ENCODE data around the gene COL4A3.

COL4A3 gene

GRCh38 chr2:227163998-227164762, at the start of gene COL4A3, which contains the start of gene COL4A4:
COL4A3 (plus strand) TSS chr2:227164624; CDS start chr2:227164727, 103 bp downstream.
COL4A4 (minus strand) TSS chr2:227164205; CDS start chr2:227147483, 16,722 bp downstream.
- DNase-seq (ENCODE audit: low read depth, low spot score) = no peak

DNA sequence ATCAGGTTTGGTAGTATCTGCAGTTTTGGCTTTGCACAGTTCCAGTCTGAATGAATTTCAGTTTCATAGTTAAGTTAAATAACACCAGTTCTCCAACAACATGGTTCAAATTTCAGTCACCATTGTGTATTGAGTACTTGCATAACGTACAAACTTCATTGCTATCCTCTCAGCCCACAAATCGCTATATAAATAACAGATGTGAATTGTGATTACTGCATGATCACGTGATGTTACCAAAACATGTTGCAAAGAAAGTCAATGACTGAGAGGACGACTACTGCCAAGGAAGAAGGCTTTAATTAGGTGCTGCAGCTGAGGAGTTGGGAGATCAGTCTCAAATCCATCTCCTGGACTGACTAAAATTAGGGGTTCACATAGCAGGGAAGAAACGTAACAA, 48.7 kb upstream of the COL4A3 start:
- no peak for DNase-seq (ENCODE audit: low read depth, low spot score)

GRCh38 chr2:227117027-227117426, 47.4 kb upstream of the COL4A3 start:
- DNase-seq (ENCODE audit: low read depth, low spot score) = no peak

GRCh38 chr2:227117852-227118251, 46.6 kb upstream of the COL4A3 start:
- no peak for DNase-seq (ENCODE audit: low read depth, low spot score)

DNA sequence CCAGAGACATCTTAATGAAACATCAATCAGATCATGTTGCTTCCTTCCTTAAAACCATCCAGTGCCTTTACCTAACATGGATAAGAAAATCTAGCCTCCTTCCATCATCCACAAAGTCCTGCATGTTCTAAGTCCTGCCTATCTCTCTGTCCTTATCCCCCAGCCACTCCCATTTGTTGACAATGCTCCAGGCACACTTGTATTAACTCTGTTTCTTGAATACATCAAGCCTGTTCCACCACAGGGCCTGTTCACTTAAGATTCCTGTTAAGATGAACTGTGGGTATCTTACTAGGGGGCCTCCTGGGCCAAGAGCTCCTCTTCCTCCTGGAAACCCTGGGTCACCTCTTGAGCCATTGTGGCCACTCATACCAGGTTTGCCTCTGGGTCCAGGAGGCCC, 46.1 kb upstream of the COL4A3 start:
- DNase-seq (ENCODE audit: low read depth, low spot score) = no peak

DNA sequence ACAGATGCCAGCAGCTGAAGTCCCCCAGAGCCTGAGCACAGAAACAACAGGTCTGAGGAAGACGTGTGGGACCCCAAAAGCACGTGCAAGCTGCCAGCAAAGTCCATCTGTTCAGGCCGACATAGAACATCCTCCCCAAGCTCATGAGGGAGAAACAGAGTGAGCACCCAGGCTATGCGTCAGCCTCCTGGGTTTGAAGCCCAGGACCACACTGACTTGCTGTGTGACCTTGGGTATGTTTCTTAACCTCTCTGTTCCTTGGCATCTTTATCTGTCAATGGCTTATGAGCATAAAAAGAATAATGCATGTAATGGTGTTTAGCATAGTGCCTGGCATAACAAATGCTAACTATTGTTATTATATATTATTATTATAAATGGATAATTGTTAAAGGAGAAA, 40.7 kb upstream of the COL4A3 start:
- no peak for DNase-seq (ENCODE audit: low read depth, low spot score)

DNA sequence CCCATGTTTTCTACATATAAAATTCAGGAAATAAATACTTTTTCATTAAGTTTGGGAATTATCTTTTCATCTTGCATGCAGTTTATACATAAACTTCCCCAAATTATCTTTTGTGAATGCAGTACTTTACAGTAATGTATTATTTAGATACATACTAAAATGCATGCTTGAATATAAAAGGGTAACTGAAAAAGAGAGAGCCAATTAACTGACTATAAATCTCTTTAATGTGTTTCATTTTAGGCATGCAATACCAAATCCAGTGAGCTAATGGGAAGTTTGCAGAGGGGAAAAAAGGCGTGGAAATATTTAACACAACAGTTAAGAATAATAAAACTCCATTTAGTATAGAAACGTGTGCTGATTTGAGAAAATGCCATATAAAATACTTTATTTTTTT, 39.6 kb upstream of the COL4A3 start:
- no peak for DNase-seq (ENCODE audit: low read depth, low spot score)

DNA sequence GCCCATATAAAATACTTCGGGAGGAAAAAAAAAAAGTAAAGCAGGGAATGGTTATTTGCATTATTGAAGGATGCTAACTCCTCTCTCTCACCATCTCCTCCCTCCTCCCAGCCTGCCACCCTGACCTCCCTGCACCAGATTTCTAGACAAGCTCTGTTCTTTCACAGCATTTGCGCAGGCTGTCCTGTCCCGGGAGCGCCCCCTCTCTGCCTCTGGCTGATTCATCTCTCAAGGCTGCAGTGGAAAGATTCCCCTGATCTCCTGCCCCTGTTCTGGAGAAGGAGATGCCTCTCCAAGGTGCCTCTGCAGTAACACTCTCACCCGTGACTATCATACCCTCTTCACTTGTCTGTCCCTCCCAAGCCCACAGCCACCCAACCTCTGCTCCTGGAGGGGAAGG, 38.9 kb upstream of the COL4A3 start:
- no peak for DNase-seq (ENCODE audit: low read depth, low spot score)

- no peak for DNase-seq (ENCODE audit: low read depth, low spot score)
Observed at GRCh38 chr2:227127201-227127600, 37.2 kb upstream of the COL4A3 start.

GRCh38 chr2:227130636-227131035, 33.8 kb upstream of the COL4A3 start:
- DNase-seq (ENCODE audit: low read depth, low spot score) = no peak

DNA sequence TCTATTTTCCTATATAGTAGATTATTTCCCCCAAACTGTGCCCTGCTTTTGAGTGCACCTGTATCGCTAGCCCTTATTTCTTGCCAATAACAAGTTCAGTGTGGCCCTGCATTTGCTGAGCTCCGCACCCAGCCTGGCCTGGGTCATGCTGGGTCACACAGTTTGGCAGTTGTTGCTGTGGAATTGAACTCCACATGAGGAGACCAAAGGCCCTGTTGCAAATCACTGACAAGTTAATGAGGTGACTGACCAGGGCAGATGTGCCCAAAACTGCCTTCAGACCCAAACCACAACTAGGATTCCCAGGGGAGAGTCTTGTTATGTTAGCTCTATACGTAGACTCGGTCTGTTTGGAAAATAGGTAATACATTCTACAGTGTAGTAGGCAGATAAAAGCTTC, 31.4 kb upstream of the COL4A3 start:
- no peak for DNase-seq (ENCODE audit: low read depth, low spot score)

- DNase-seq (ENCODE audit: low read depth, low spot score) = no peak
Observed at GRCh38 chr2:227134591-227134990, 29.8 kb upstream of the COL4A3 start.

DNA sequence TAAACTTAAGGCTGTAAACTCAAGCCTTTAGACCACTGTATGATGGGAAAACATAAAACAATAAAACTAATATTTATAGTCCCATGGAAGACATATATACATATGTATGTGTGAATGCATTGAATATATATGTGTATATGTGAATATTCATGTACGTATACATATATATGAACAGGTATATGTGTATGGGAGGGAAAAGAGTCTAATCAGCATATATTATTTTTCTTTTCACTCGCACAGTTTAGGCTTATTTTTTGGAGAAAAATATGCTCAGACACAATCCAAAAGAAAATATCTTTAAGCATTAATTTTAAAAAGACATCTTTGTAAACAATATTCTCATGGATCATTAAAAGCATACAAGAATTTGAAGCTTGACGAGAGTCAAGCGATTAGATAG, 23.1 kb upstream of the COL4A3 start:
- no peak for DNase-seq (ENCODE audit: low read depth, low spot score)

GRCh38 chr2:227143895-227144294, 20.5 kb upstream of the COL4A3 start:
- DNase-seq (ENCODE audit: low read depth, low spot score) = no peak

GRCh38 chr2:227146456-227146855, 18.0 kb upstream of the COL4A3 start:
- DNase-seq (ENCODE audit: low read depth, low spot score) = no peak

DNA sequence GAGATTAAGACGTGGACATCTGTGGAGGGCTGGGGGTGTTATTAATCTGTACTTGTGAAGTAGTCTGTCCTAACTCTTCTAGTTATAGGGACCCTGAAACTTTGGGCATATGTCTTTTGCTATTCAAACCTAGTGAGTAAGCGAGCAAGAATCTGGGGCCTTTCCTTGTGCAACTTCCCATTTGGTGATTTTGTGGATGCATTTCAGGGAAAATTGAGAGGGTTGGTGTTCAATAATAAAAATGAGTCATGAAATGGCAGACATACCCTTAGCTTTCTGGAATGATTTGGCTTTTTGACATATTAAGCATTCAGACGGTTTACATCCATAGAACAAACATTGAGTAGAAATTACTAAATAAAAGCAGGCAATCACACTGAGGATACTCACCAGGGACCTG, 17.4 kb upstream of the COL4A3 start:
- DNase-seq (ENCODE audit: low read depth, low spot score) = no peak

- no peak for DNase-seq (ENCODE audit: low read depth, low spot score)
Observed at GRCh38 chr2:227148106-227148505, 16.3 kb upstream of the COL4A3 start.

- DNase-seq (ENCODE audit: low read depth, low spot score) = no peak
Observed at GRCh38 chr2:227150222-227150936, 14.0 kb upstream of the COL4A3 start.

GRCh38 chr2:227152093-227152766, 12.2 kb upstream of the COL4A3 start:
- no peak for DNase-seq (ENCODE audit: low read depth, low spot score)

GRCh38 chr2:227153307-227153706, 11.1 kb upstream of the COL4A3 start:
- no peak for DNase-seq (ENCODE audit: low read depth, low spot score)

- DNase-seq (ENCODE audit: low read depth, low spot score) = no peak
Observed at GRCh38 chr2:227153758-227154486, 10.5 kb upstream of the COL4A3 start.
